Measurements from ENCODE around the gene ADGRD1. TPM values are rescaled to one million over a fixed set of nuclear protein-coding genes. Genes with fewer than 3 reads are reported as not detected.

ADGRD1 gene
- total and polyA plus RNA-seq, 2 of the 8 experiments (the other 6 are each of a cell fraction or from before 2014, with no cell fraction given): 0.36 to 0.48 TPM

DNA sequence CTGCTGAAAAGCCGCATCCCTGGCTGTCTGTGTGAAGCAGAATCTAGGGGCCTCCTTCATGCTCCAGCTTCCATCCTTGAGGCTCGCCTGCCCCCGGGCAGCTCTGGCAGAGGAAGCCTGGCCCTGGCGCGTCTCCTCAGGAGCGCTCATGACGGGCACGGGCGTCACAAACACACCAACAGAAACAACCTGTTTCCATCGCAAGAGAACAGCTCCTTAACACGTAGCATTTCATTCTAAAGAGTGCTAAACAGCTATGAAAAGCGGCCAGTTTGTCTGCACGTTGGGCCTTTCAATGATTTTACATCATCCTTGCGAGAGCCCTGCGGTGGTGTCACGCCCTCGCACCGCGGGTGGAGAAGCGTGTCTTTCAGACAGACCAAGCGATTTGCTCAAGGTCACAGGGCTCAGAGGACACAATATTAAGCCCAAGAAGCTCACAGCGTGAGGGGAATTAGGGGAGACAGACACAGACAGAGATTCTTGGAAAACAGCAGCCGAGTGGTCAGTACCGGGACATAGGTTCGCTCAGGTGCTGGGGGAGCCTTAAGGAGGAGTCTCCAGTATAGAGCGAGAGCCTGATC, 4.9 kb downstream of the ADGRD1 start:
- ChIA-PET CTCF (ENCODE audit: partially characterized antibody) (interaction anchor here (1.0 to 1.1 kb wide), 2 partner anchors 10 to 42 kb away, joined by 3 to 4 read pairs; no protein-coding TSS in a partner anchor), POLR2A (ENCODE audit: partially characterized antibody) (interaction anchor here (1.5 kb wide), 1 partner anchor 82 kb away, joined by 5 read pairs; no protein-coding TSS in a partner anchor)
- no peak overlapping the region for H2AFZ ChIP-seq (ENCODE audit: low read length)
- H3K27me3 ChIP-seq (replicated peaks in 1 of 4; ENCODE audit: control insufficient read depth in 3 of 4, extremely low read depth in 1 of 4, insufficient read depth in 3 of 4, low read length in 3 of 4): peaks cover 0 to 3% (median 1%) of the 10 kb centered on the region in 4 experiments; a peak in 1 of 7 replicates
- H3K79me2 ChIP-seq (ENCODE audit: control insufficient read depth in 1 of 2, insufficient read depth in 2 of 2, low read length in 2 of 2): no peaks in the 10 kb centered on the region
- H3K56ac ChIP-seq (replicated peaks; ENCODE audit: insufficient read length, low read depth, low read length): no peak overlapping the region
- no peak overlapping the region for H2BK12ac ChIP-seq (ENCODE audit: low read depth, low read length)
- H3K36me3 ChIP-seq (ENCODE audit: control insufficient read depth in 2 of 4, insufficient read depth in 4 of 4, low read length in 3 of 4): no peaks in the 10 kb centered on the region
- H4K20me1 ChIP-seq (replicated peaks in 1 of 2; ENCODE audit: control insufficient read depth in 1 of 2, insufficient read depth in 2 of 2, low read length in 2 of 2): peaks cover 0 to 4% of the 10 kb centered on the region in 2 experiments
- peaks cover 1 to 15% (median 2%) of the 10 kb centered on the region in 4 experiments; a peak in 6 of 7 replicates for H3K4me1 ChIP-seq (replicated peaks in 1 of 4; ENCODE audit: control insufficient read depth in 3 of 4, insufficient read depth in 4 of 4, low read length in 3 of 4)
- H2BK15ac ChIP-seq (ENCODE audit: low read length): no peak overlapping the region; the same call in 1 of the 2 replicates
- H4K8ac ChIP-seq (ENCODE audit: extremely low read depth, insufficient read depth, low read length): no peak overlapping the region
- no peak overlapping the region for H3K9ac ChIP-seq (replicated peaks in 1 of 4; ENCODE audit: extremely low read depth in 1 of 4, low read depth in 3 of 4, low read length in 3 of 4)
- H3K79me1 ChIP-seq (ENCODE audit: low read depth, low read length): no peaks in the 10 kb centered on the region
- H3K4me3 ChIP-seq (ENCODE audit: extremely low read depth in 1 of 4, insufficient read depth in 2 of 4, low read depth in 3 of 4, low read length in 4 of 4): no peak overlapping the region
- no peak overlapping the region for H2AK5ac ChIP-seq (ENCODE audit: low read depth, low read length)
- peaks cover 3% of the 10 kb centered on the region; the same call in 1 of the 2 replicates for H3K23me2 ChIP-seq (ENCODE audit: low read depth, low read length)
- FAIRE-seq (no peak), DNase-seq (ENCODE audit: low read depth in 1 of 2, low spot score in 2 of 2) (no peak)
- no peak overlapping the region for H4K5ac ChIP-seq (ENCODE audit: insufficient read length, low read depth, low read length)
- no peak overlapping the region for H3K27ac ChIP-seq (ENCODE audit: low read depth, low read length)
- no peaks in the 10 kb centered on the region for H3K9me3 ChIP-seq (ENCODE audit: insufficient read depth in 2 of 2, low read depth in 1 of 2, low read length in 1 of 2)
- H3K18ac ChIP-seq (ENCODE audit: extremely low read depth, low read length): no peak overlapping the region
- H3K4ac ChIP-seq (replicated peaks; ENCODE audit: insufficient read length, low read depth, low read length): no peak overlapping the region
- H3K23ac ChIP-seq (ENCODE audit: insufficient read length): no peak overlapping the region
- H3K14ac ChIP-seq (ENCODE audit: insufficient read length): no peak overlapping the region
- no peak overlapping the region for H2BK20ac ChIP-seq (ENCODE audit: low read length)
- H3K4me2 ChIP-seq (ENCODE audit: insufficient read depth in 1 of 2, low read depth in 2 of 2, low read length in 2 of 2): no peak overlapping the region
- no peak overlapping the region for H2BK5ac ChIP-seq (ENCODE audit: low read depth, low read length)
- WGBS, 2 experiments (ENCODE audit: extremely low coverage in 1 of 2, insufficient coverage in 1 of 2, insufficient read length in 1 of 2, insufficient replicate concordance in 2 of 2, low coverage in 1 of 2, low lambda C conversion rate in 2 of 2, missing lambda C conversion rate in 1 of 2): 87% methylated on average over 26 of the region's 26 CpGs; no CpG with 5 or more reads in 1 of the 2 experiments
- no peak overlapping the region for H4K91ac ChIP-seq (replicated peaks; ENCODE audit: insufficient read length, low read length)
- no peak overlapping the region for H2BK120ac ChIP-seq (replicated peaks; ENCODE audit: low read depth, low read length)
- no peak for TF ChIP-seq GABPA (IDR thresholded peaks at IDR 0.05; ENCODE audit: borderline replicate concordance, insufficient read depth, low read length)
- no peak for TF ChIP-seq KDM1A (IDR thresholded peaks at IDR 0.05; ENCODE audit: borderline replicate concordance, low read length)
- no peak for TF ChIP-seq JUND (IDR thresholded peaks at IDR 0.05; ENCODE audit: low read length)
- TF ChIP-seq SIRT6 (IDR thresholded peaks at IDR 0.05; ENCODE audit: low read length): no peak
- no peak for TF ChIP-seq RBBP5 (IDR thresholded peaks at IDR 0.05; ENCODE audit: borderline replicate concordance, low read depth, low read length)

Data from H1 (cell line).